HG03095 (cell line): ENCODE data around the gene COL25A1.
"Not testable (repeated sequence)": the region's sequence is repeated elsewhere in the genome, so short reads cannot be mapped to it uniquely, and the experiment has no call there.

Experiments used
- ATAC-seq: cut with Tn5 transposase; IDR thresholded peaks from one replicate; pipeline ENCODE4 v1.9.1; 2021; ENCODE audit warnings: moderate library complexity; ENCODE audit not compliant: unreplicated experiment

The COL25A1 gene

GRCh38 chr4:109067508-109068235 is 234.8 kb downstream of the COL25A1 start:
- no peak for ATAC-seq

DNA sequence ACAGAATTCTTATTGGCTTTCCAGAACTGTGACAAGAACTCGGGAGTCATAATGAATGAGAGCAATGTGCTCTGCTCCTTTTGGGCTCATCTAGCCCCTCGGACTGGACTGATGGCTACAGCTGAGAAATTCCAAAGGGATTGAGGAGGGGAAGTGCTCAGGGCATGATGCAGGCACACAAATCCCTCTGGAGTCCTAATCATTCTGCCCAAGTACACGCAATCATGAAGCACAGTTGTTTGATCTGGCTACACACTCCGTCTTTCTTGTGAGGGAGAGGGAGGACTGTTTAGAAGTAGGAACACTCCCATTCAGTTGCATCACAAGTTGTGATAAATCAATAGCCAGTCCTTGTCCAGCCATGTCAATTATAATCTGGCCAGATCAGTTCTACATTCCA is 237.5 kb downstream of the COL25A1 start:
- ATAC-seq, result no peak

GRCh38 chr4:109053257-109053656 is 249.2 kb downstream of the COL25A1 start:
- no peak for ATAC-seq

DNA sequence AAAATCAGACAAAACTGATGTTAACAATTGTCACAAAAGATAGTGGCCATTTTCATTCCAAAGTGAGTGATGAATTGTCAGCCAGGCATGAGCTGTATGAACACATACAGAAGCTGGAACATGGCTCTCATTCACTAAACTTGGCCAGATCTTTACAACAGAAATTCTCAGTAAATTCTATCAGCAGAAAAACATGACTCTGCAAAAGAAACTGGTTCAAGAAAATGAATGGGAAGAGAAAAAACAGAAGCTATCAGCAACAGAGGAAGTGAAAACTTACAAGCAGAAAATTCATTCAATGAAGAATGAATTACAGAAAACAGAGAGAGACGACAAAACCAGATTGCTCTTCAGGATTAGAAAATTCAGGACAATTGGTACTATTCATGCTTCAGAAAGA is 249.6 kb downstream of the COL25A1 start:
- ATAC-seq, result no peak

DNA sequence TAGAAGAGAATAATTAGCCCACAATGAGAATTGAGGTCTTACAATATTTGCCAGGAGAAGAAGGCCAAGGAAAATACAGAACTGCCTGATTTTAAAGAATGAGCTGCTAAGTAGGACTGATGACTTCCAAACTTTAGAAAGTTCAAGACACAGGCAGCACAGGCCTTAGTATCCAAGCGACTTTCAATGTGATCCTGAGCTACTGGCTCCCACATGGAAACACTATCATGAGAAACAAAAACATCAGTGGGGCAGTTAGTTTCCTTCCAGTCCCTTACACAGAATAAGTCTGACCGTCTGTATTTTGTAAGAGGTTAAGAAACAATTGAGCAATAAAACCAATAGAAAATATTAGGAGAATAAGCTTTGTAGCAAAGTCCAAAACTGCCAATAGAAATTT is 251.4 kb downstream of the COL25A1 start:
- no peak for ATAC-seq

GRCh38 chr4:109049926-109050325 is 252.5 kb downstream of the COL25A1 start:
- no peak for ATAC-seq

- no peak for ATAC-seq
Measured at GRCh38 chr4:109046471-109047201, 255.8 kb downstream of the COL25A1 start.

GRCh38 chr4:109044431-109044830 is 258.0 kb downstream of the COL25A1 start:
- no peak for ATAC-seq

DNA sequence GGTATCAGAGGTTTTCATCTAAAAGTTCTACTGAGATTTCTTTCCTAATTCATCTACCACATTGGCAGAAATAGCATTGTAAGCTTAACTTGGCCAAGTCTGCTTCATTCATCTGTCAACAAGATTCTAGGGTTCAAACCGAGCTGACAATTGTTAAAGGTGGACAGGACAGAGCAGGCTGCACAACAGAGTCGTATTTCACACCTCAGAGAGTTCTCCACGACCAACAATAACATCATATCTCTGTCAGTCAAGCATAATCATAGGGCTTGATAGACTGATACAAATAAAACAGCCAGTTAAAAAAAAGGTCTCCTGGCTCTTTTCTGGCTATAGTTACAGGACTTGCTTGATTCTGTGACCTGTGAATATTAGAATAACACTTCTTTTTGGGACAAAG is 259.2 kb downstream of the COL25A1 start:
- no peak for ATAC-seq

DNA sequence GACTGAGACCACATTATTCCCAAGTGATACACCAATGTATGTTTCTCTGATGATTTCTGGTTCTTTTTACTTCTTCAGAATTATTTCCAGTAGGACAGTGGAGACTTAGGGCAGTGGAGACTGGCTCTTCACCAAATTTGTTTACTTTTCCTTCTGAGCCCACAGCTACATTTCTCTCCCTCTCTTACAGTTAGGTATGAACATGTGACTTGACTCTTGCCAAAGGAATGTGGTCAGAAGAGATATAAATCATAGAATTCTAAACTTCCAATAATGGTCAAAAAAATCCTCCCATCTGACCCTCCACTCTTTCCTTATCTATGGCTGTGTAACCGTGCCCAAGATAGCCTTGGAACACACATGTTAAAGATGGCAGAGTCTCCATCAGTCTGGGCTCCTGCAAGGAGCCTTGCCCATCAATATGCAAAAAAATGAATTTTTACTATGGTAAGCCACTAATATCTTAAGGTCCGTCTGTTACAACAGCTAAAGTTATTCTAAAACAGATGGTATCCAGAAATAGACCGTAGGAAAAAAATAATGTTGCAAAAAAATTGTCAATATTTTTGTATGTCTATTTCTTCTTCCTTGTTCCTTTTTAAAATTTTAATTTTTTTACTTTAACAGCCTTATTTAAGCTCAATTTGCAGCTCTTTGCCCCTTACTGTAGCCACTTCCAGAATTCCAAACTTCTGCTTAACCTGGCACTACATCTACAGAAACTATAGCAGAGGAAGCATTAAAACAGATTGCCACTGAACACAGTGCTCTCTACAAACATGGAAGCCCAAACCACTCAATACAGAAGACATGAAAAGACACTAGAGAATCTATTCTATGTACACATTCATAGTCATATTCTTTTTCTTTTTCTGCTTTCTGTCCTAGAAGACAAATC is 260.7 kb downstream of the COL25A1 start:
- ATAC-seq, result no peak

- no peak for ATAC-seq
Measured at GRCh38 chr4:109040441-109040840, 262.0 kb downstream of the COL25A1 start.

DNA sequence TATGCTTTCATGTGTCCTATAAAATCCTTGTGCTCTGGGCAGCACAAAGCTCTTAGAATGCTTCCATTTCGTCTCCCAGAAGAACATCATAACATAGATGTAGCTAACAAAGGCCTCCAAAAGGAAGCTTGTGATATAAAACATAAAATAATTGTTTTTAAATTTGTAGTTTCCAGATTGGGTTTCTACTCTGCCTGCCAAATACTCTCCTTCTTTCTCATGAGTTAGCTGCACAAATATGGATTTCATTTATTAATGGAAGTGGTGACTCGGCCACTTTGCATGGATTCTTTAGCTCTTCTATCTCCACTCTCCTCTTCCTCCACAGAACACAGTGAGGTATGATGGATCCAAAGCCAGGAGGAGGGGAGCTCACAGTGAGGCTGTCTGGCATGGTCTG is 265.4 kb downstream of the COL25A1 start:
- ATAC-seq, result no peak

- no peak for ATAC-seq
Measured at GRCh38 chr4:109033993-109034392, 268.5 kb downstream of the COL25A1 start.

DNA sequence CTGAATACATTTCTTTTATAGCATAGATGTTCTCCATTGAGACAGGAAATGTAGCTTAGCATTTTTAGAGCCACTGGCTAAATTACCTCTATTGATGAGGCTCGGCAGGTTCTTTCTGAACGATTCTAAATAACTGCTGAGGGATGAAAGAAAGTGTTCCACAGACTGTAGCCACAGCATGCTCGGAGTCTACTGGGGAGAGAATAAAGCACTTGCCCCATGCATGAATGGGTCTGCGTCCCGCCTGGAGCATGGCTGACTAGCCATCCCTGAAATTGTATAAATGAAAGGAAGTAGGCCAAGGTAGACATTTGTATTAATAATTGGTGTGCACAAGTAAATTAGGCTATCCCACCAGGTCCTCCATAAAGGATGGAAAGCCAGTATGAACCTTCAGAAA is 269.8 kb downstream of the COL25A1 start:
- no peak for ATAC-seq

DNA sequence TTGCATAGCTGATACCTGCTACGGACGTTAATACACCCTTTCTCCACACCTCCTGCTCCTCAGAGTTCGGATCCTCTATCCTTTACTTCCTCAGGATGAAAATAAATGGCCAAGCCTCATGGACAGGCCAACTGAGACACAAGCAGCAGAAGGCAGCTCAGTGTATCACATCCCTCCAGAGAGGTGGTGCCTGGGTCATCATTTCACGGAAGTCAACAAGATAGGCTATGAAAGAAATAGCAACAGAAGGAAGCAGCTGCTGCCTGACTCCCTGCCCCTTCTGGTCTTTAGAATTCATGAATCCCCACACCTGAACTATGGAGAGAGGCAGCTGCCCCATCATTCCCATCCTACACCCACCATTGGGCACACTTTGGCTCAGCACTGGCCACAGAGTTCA is 272.5 kb downstream of the COL25A1 start:
- no peak for ATAC-seq

DNA sequence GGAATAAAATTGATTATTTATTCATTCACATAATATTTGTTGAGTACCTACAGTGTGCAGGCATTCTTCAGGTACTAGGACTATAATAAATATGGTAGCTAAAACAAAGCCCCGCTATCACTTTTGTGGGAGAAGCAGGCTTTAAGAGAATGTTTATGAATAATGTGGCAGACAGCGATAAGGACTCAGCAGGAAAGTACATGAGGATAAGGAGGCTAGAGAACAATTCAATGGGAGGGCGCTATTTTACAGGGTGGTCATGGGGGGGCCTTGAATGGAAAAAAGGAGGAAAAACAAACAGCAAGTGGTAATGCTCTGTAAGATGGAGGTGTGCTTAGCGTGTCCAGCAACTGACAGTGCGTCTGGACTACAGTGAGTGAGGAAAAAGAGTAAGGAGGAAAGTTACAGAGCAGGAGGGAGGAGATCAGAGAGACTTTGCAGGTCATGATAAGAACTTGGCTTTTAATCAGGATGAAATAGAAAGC is 275.4 kb downstream of the COL25A1 start:
- no peak for ATAC-seq

GRCh38 chr4:109026588-109026987 is 275.9 kb downstream of the COL25A1 start:
- no peak for ATAC-seq

- no peak for ATAC-seq
Measured at GRCh38 chr4:109025471-109026076, 276.9 kb downstream of the COL25A1 start.

GRCh38 chr4:109022961-109023360 is 279.5 kb downstream of the COL25A1 start:
- no peak for ATAC-seq

GRCh38 chr4:109021630-109022029 is 280.8 kb downstream of the COL25A1 start:
- not testable (repeated sequence) for ATAC-seq

GRCh38 chr4:109020861-109021260 is 281.6 kb downstream of the COL25A1 start:
- ATAC-seq, result no peak
